Aorta (tissue), 5 donors: Measurements from ENCODE around the gene GALC. TPM values are rescaled to one million over a fixed set of nuclear protein-coding genes. Genes with fewer than 3 reads are reported as not detected.

Source experiments
- ATAC-seq: fragments of 200-7000 bp; cut with Tn5 transposase; one replicate; pipeline ENCODE4 v1.9.1; 2022; ENCODE audit warnings: moderate library complexity; ENCODE audit not compliant: low FRiP score
- DNase-seq, 2 donors: peaks; one replicate each; pipeline ENCODE4 v3.0.0-alpha.2; 2020
- H3K27ac ChIP-seq, 2 donors: one replicate each; pipeline ENCODE4 v1.5.1; 2013; ENCODE audit warnings: low read length in 2 of 2, mild to moderate bottlenecking in 2 of 2, moderate library complexity in 2 of 2, control low read depth in 1 of 2, inconsistent platforms in 1 of 2, low read depth in 1 of 2
- H3K27me3 ChIP-seq, 2 donors: one replicate each; pipeline ENCODE4 v1.6.1; 2013; ENCODE audit warnings: control low read depth in 1 of 2, low read length in 1 of 2, mild to moderate bottlenecking in 1 of 2, moderate library complexity in 1 of 2; ENCODE audit not compliant: insufficient read depth in 2 of 2, control insufficient read depth in 1 of 2
- H3K36me3 ChIP-seq, 2 donors: one replicate each; pipeline ENCODE4 v1.6.1; 2013; ENCODE audit warnings: control low read depth in 1 of 2, low read length in 1 of 2, mild to moderate bottlenecking in 1 of 2; ENCODE audit not compliant: insufficient read depth in 2 of 2, control insufficient read depth in 1 of 2
- H3K4me1 ChIP-seq, 2 donors: one replicate each; pipeline ENCODE4 v1.6.1; 2013; ENCODE audit warnings: low read length in 2 of 2, control low read depth in 1 of 2, mild to moderate bottlenecking in 1 of 2, moderate library complexity in 1 of 2; ENCODE audit not compliant: insufficient read depth in 2 of 2, control insufficient read depth in 1 of 2
- H3K4me3 ChIP-seq, 2 donors: one replicate each; pipeline ENCODE4 v1.5.1; 2013; ENCODE audit warnings: low read length in 2 of 2, control low read depth in 1 of 2, mild to moderate bottlenecking in 1 of 2
- H3K9me3 ChIP-seq: one replicate; pipeline ENCODE4 v1.6.1; 2013; ENCODE audit warnings: mild to moderate bottlenecking, low read length; ENCODE audit not compliant: control insufficient read depth
- WGBS, 2 donors: extraction: QIAGEN DNeasy Blood & Tissue Kit; methylation state at CpG; one replicate each; pipeline ENCODE4 v1.1.7; 2013; 5-methylcytosine and 5-hydroxymethylcytosine counted together
- intact Hi-C, 2 donors: fragments of 100-400 bp; cut with DNase I; formaldehyde crosslinking; loops; one replicate each; pipeline versions ENCODE4 v1.14.2 to v1.15.0; 2022
- polyA plus RNA-seq, 2 donors: library from polyadenylated mRNA; stranded (reverse); fragments of 200-250 nt; gene quantifications; one replicate each; pipeline ENCODE4 v1.2.3, GENCODE V29; 2013
- total RNA-seq, 2 donors: library from RNA; stranded (reverse); fragmentation: NEBNext Ultra II Directional; extraction: Animal tissue kit (Norgen Biotek cat#: 25700); gene quantifications; one replicate each; pipeline ENCODE4 v1.2.1, GENCODE V29; 2021
- donor health status: healthy with polysubstance abuse.
- donor health status: Bipolar disorder and iron deficiency.
- donor health status: DM: no; HTN: no; CAD: no.
- donor health status: DM: no; HTN: no; CAD: no.
- donor health status: DM: yes; HTN: yes; CAD: no.

The GALC gene
- total and polyA plus RNA-seq, 4 donors: 7.1 to 26.6 (median 16.7) TPM

DNA sequence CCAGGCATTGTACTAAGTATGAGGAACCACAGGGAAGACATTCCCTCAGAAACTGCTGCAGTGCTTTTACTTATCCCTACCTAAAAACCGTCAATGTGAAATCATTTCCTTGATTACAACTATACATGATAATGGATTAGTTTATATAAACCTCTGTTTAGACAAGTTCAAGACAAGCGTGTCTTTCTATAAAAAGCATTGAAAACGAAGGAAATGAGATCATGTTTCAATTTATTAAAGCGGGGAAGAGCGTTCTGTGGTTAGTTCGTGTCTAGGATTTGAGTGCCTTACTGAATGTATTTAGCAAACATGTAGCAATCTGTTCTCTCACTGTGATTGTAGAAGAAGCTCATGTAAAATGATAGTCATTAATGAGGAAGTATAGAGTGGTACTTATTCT lies 37.5 kb downstream of the GALC start:
- intact Hi-C loops: no loop called here
- Histone ChIP-seq H3K4me3 (no peak overlapping the region), H3K4me1 (no peaks in the 10 kb centered on the region), H3K27me3 (no peaks in the 10 kb centered on the region), H3K36me3 (peaks cover 2 to 3% of the 10 kb centered on the region in 2 donors), H3K27ac (no peak overlapping the region), H3K9me3 (no peaks in the 10 kb centered on the region)
- WGBS, 2 donors: 84 to 86% methylated on average over 6 of the region's 6 CpGs
- DNase-seq (no peak), ATAC-seq (no peak)

DNA sequence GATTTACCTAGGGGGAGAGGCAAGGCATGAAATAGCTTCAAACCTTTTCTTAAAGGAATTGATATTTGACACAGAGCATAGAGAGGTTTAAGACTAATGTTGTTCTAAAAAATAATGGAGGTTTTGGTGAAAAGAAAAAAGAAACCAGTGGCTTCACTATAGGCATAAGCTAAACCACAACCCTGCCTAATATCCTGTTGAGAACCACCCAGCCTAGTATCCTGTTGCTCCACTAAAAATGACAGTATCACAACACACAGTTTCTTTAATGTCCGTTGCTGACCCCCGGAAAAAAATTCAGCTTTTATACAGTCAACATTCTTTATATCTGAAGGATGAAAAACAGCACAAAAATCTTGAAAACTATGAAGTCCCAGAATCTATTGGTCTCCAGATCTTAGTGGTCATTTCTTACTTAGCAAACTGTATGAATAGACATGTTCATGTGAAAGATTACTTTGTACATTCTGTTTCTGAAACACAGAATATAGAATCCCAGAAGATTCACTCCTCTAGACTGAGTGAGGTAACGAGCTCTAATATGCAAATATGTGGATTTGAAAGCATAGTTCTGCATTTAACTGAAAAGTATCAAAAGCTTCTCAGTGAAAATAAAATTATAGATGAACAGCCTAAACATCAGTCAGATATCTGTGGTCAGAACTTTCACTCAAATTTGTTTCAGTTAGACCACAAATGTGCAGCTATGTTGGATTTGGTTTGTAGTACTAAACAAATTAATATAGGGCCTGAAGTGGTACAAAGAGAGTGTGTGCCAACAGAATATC lies 40.5 kb downstream of the GALC start:
- H3K36me3 ChIP-seq: peaks cover 0 to 6% of the 10 kb centered on the region in 2 donors
- H3K4me1 ChIP-seq: no peaks in the 10 kb centered on the region
- no peak overlapping the region for H3K4me3 ChIP-seq
- intact Hi-C loops: no loop called here
- ATAC-seq (no peak), DNase-seq (no peak)
- H3K27ac ChIP-seq: no peak overlapping the region
- H3K27me3 ChIP-seq: no peaks in the 10 kb centered on the region
- H3K9me3 ChIP-seq: no peaks in the 10 kb centered on the region
- 84 to 89% methylated on average over 3 of the region's 3 CpGs for WGBS, 2 donors

DNA sequence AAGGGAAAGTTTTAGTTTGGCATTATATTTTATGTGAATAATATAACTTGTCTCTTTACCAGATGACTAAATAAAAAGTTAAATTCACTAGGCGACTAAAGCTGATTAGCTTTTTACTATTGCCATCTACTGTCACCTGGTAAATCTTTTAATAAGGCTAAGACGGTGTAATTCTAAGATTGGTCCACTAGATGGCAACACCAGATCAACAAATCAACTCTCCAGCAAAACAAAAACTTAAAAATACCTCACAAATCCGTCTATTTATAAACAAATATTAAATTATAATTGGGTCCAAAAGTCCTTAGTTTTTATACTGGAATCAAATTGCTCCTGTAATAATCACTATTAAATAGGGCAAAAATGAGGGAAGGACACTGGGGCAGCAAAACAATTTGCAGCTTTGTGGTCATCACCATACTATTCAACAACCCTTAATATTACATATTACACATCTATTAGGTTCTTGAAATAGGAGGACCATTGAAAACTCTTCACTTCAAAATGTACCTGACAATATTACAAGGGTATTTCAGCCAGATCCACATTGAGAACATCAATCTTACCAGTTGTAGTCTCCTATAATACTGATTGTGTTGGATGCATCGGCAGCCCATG lies 47.9 kb downstream of the GALC start:
- intact Hi-C loops: no loop called here
- peaks cover 0 to 3% of the 10 kb centered on the region in 2 donors for H3K36me3 ChIP-seq

GRCh38 chr14:87940894-87941293 lies 52.1 kb downstream of the GALC start:
- Histone ChIP-seq H3K4me1 (no peaks in the 10 kb centered on the region), H3K27me3 (no peaks in the 10 kb centered on the region), H3K9me3 (no peaks in the 10 kb centered on the region), H3K36me3 (no peaks in the 10 kb centered on the region), H3K4me3 (no peak overlapping the region), H3K27ac (no peak overlapping the region)
- WGBS, 2 donors: 94 to 95% methylated on average over 2 of the region's 2 CpGs
- ATAC-seq (no peak), DNase-seq (no peak)
- intact Hi-C loops: no loop called here

More for the DNA sequence above, 47.9 kb downstream of the GALC start:
- no peak overlapping the region for H3K4me3 ChIP-seq
- no peaks in the 10 kb centered on the region for H3K27me3 ChIP-seq
- no peak overlapping the region for H3K27ac ChIP-seq
- WGBS, 2 donors: 27% methylated on average over 4 of the region's 4 CpGs
- no peaks in the 10 kb centered on the region for H3K9me3 ChIP-seq
- DNase-seq: no peak
- peak; percentile 78 for ATAC-seq
- H3K4me1 ChIP-seq: no peaks in the 10 kb centered on the region

DNA sequence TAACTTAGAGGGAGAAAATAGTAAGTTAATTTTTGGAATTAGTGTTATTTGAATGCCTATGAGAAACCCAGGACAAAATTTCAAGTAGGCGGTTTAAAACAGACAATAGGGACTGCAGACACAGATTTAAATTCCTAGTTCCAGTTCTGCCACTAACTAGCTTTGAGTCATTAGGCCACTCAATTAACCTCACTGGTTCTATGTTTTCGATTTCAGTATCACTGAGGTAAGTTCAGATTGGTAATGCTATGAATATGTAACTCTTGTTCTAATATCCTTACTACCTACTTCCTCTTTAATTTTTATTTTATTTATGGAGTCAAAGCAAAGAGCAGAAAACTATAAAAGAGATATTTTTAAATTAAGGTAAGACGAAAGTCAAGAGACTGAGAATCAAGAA lies 52.6 kb downstream of the GALC start:
- Histone ChIP-seq H3K36me3 (no peaks in the 10 kb centered on the region), H3K9me3 (no peaks in the 10 kb centered on the region), H3K4me1 (no peaks in the 10 kb centered on the region), H3K27me3 (no peaks in the 10 kb centered on the region), H3K4me3 (no peak overlapping the region), H3K27ac (no peak overlapping the region)
- no peak for DNase-seq
- intact Hi-C loops: no loop called here
- WGBS, 2 donors: 91% methylated on average over 3 of the region's 3 CpGs
- ATAC-seq: no peak

GRCh38 chr14:87935886-87936285 lies 57.1 kb downstream of the GALC start:
- no peak overlapping the region for H3K4me3 ChIP-seq
- no peaks in the 10 kb centered on the region for H3K4me1 ChIP-seq
- intact Hi-C loops: no loop called here
- peaks cover 0 to 7% of the 10 kb centered on the region in 2 donors for H3K36me3 ChIP-seq
- no peak overlapping the region for H3K27ac ChIP-seq
- no peaks in the 10 kb centered on the region for H3K9me3 ChIP-seq
- WGBS, 2 donors: 85 to 96% methylated on average over 1 of the region's 1 CpG
- ATAC-seq (no peak), DNase-seq (no peak)
- H3K27me3 ChIP-seq: no peaks in the 10 kb centered on the region

DNA sequence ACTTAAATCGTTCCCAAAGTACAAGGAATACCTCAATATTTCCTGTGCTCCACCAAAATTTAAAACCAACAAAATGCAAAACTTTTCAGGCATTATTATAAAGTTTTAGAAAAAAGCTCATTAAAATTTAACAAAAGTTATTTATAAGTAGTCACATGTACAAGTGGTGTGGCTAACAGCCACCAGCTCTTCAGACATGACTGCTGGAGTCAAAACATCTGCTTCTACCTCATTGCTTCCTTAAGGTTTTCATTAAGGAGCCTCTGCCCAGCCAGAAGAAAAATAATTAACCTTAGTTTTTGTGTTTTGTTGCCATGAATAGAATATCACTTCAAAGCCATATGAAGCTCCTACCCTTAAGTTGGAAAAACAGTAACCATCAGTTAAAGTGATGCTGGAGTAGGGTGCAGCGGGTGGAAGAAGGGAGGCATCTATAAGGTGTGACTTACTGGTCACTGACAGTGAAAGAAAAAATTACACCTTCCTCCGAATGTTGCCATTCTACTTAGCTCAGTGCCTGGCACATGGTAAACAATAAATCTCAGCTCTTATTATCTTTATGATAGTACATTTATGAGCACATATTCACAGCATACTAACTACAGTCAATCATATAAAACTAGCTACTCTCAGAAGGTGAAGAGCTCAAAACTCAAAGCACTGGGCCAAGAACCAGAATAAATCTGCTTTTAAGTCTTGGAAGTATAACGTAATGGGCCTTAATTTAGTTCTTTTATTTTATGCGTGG lies 57.7 kb downstream of the GALC start:
- Histone ChIP-seq H3K36me3 (peaks cover 0 to 7% of the 10 kb centered on the region in 2 donors), H3K9me3 (no peaks in the 10 kb centered on the region), H3K4me1 (no peaks in the 10 kb centered on the region), H3K4me3 (no peak overlapping the region), H3K27ac (no peak overlapping the region), H3K27me3 (no peaks in the 10 kb centered on the region)
- DNase-seq (no peak), ATAC-seq (no peak)
- WGBS, 2 donors: 34 to 48% methylated on average over 5 of the region's 5 CpGs
- intact Hi-C loops: no loop called here

DNA sequence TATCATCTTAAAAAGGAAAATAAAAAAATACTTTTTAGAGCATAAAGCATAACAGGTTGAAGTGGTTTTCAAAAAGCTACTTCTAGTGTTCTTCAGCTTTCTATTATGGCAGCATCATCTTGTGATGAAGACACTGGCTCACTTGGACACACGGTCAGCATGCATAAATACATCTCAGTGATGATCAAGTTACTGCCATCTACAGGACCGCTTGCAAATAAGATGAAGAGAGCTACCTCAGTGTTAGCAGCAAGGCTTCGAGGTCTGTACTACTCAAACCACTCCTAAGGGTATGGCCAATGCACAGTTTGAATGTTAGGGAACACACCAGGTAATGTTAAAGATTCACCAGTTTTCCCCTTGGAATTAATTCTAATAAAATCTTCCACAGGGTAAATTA lies 58.8 kb downstream of the GALC start:
- H3K27me3 ChIP-seq: no peaks in the 10 kb centered on the region

More for the DNA sequence above, 58.8 kb downstream of the GALC start:
- intact Hi-C loops: no loop called here
- 75 to 83% methylated on average over 3 of the region's 3 CpGs for WGBS, 2 donors
- no peaks in the 10 kb centered on the region for H3K4me1 ChIP-seq
- ATAC-seq (no peak), DNase-seq (no peak)
- H3K9me3 ChIP-seq: no peaks in the 10 kb centered on the region
- H3K4me3 ChIP-seq: no peak overlapping the region
- H3K36me3 ChIP-seq: peaks cover 0 to 7% of the 10 kb centered on the region in 2 donors
- no peak overlapping the region for H3K27ac ChIP-seq
